ENCODE results near the gene ISM2.

GRCh38 chr14:77455966-77456640, 42.5 kb downstream of the ISM2 start:
- no peak for TF ChIP-seq ZFX (IDR thresholded peaks at IDR 0.05; ENCODE audit: borderline replicate concordance)
- TF ChIP-seq CTCF (IDR thresholded peaks at IDR 0.05), result no peak

Data from 22Rv1 (cell line).